ENCODE results near the gene ASCL3. TPM values are rescaled to one million over a fixed set of nuclear protein-coding genes. Genes with fewer than 3 reads are reported as not detected.

ASCL3 gene
- total and polyA plus RNA-seq, 2 of the 8 experiments (the other 6 are each of a cell fraction or from before 2014, with no cell fraction given) = not detected

- FAIRE-seq (no peak), DNase-seq (ENCODE audit: low read depth in 1 of 2, low spot score in 2 of 2) (no peak)
- Histone ChIP-seq H4K91ac (replicated peaks; ENCODE audit: insufficient read length, low read length) (no peak overlapping the region), H3K27ac (ENCODE audit: low read depth, low read length) (no peak overlapping the region), H3K23ac (ENCODE audit: insufficient read length) (no peak overlapping the region), H2BK15ac (ENCODE audit: low read length) (no peak overlapping the region), H3K4me3 (ENCODE audit: extremely low read depth in 1 of 4, insufficient read depth in 2 of 4, low read depth in 3 of 4, low read length in 4 of 4) (no peak overlapping the region), H2BK120ac (replicated peaks; ENCODE audit: low read depth, low read length) (no peak overlapping the region), H2BK5ac (ENCODE audit: low read depth, low read length) (no peak overlapping the region), H3K27me3 (replicated peaks in 1 of 4; ENCODE audit: control insufficient read depth in 3 of 4, extremely low read depth in 1 of 4, insufficient read depth in 3 of 4, low read length in 3 of 4) (no peaks in the 10 kb centered on the region), H2AK5ac (ENCODE audit: low read depth, low read length) (no peak overlapping the region), H3K9me3 (ENCODE audit: insufficient read depth in 2 of 2, low read depth in 1 of 2, low read length in 1 of 2) (no peaks in the 10 kb centered on the region), H4K20me1 (replicated peaks in 1 of 2; ENCODE audit: control insufficient read depth in 1 of 2, insufficient read depth in 2 of 2, low read length in 2 of 2) (no peaks in the 10 kb centered on the region), H2BK20ac (ENCODE audit: low read length) (no peak overlapping the region), H4K8ac (ENCODE audit: extremely low read depth, insufficient read depth, low read length) (no peak overlapping the region), H2BK12ac (ENCODE audit: low read depth, low read length) (no peak overlapping the region), H3K14ac (ENCODE audit: insufficient read length) (no peak overlapping the region), H3K23me2 (ENCODE audit: low read depth, low read length) (no peaks in the 10 kb centered on the region), H3K56ac (replicated peaks; ENCODE audit: insufficient read length, low read depth, low read length) (no peak overlapping the region), H3K18ac (ENCODE audit: extremely low read depth, low read length) (no peak overlapping the region), H3K9ac (replicated peaks in 1 of 4; ENCODE audit: extremely low read depth in 1 of 4, low read depth in 3 of 4, low read length in 3 of 4) (no peak overlapping the region), H3K4ac (replicated peaks; ENCODE audit: insufficient read length, low read depth, low read length) (no peak overlapping the region), H3K79me1 (ENCODE audit: low read depth, low read length) (no peaks in the 10 kb centered on the region), H4K5ac (ENCODE audit: insufficient read length, low read depth, low read length) (no peak overlapping the region), H3K36me3 (ENCODE audit: control insufficient read depth in 2 of 4, insufficient read depth in 4 of 4, low read length in 3 of 4) (no peaks in the 10 kb centered on the region), H3K4me1 (replicated peaks in 1 of 4; ENCODE audit: control insufficient read depth in 3 of 4, insufficient read depth in 4 of 4, low read length in 3 of 4) (no peaks in the 10 kb centered on the region), H3K4me2 (ENCODE audit: insufficient read depth in 1 of 2, low read depth in 2 of 2, low read length in 2 of 2) (no peak overlapping the region), H3K79me2 (ENCODE audit: control insufficient read depth in 1 of 2, insufficient read depth in 2 of 2, low read length in 2 of 2) (no peaks in the 10 kb centered on the region), H2AFZ (ENCODE audit: low read length) (no peak overlapping the region)
- no peak for TF ChIP-seq ATF3 (IDR thresholded peaks at IDR 0.05; ENCODE audit: insufficient read depth, low read depth, low read length)
- TF ChIP-seq MAFK (IDR thresholded peaks at IDR 0.05; ENCODE audit: low read depth, low read length) = no peak
- no peak for TF ChIP-seq GTF2F1 (IDR thresholded peaks at IDR 0.05; ENCODE audit: borderline replicate concordance, low read depth, low read length)
- no peak for TF ChIP-seq POU5F1 (IDR thresholded peaks at IDR 0.05; ENCODE audit: low read depth, low read length)
- POLR2A ChIA-PET (ENCODE audit: partially characterized antibody) = no interaction called here
- 92% methylated on average over 1 of the region's 1 CpG; no CpG with 5 or more reads in 1 of the 2 experiments for WGBS, 2 experiments (ENCODE audit: extremely low coverage in 1 of 2, insufficient coverage in 1 of 2, insufficient read length in 1 of 2, insufficient replicate concordance in 2 of 2, low coverage in 1 of 2, low lambda C conversion rate in 2 of 2, missing lambda C conversion rate in 1 of 2)
- CTCF ChIA-PET (ENCODE audit: partially characterized antibody) = no interaction called here
Measured at GRCh38 chr11:8971924-8972316, 29.1 kb upstream of the ASCL3 start.

Measured in H1 (cell line).